ENCODE results near the gene FSIP1. TPM values are rescaled to one million over a fixed set of nuclear protein-coding genes. Genes with fewer than 3 reads are reported as not detected.

Gene FSIP1
- total RNA-seq, 1 donor from 2014 or later, result 0.53 TPM

- no peaks in the 10 kb centered on the region for H3K9me3 Mint-ChIP-seq
- ATAC-seq (ENCODE audit: low read depth), result no peak
- no peak overlapping the region for H3K27ac Mint-ChIP-seq
- DNase-seq, result no peak
- H3K4me1 Mint-ChIP-seq, result no peaks in the 10 kb centered on the region
- ChIA-PET POLR2A (no interaction called here), CTCF (no interaction called here)
- H3K4me3 Mint-ChIP-seq, result no peak overlapping the region
- TF ChIP-seq CTCF (IDR thresholded peaks at IDR 0.05), result no peak
- intact Hi-C loops (cut with micrococcal nuclease), result no loop called here
- peaks cover 4% of the 10 kb centered on the region for H3K27me3 Mint-ChIP-seq
- no peaks in the 10 kb centered on the region for H3K36me3 Mint-ChIP-seq (ENCODE audit: low read depth)
Observed at GRCh38 chr15:39588531-39589192, 194.0 kb downstream of the FSIP1 start.

- peaks cover 7% of the 10 kb centered on the region for H3K27me3 Mint-ChIP-seq
- ATAC-seq (ENCODE audit: low read depth) (no peak), DNase-seq (no peak)
- POLR2A ChIA-PET, result no interaction called here
- no peak overlapping the region for H3K27ac Mint-ChIP-seq
- no peak for TF ChIP-seq CTCF (IDR thresholded peaks at IDR 0.05)
- no peaks in the 10 kb centered on the region for H3K4me1 Mint-ChIP-seq
- no peak overlapping the region for H3K4me3 Mint-ChIP-seq
- no peaks in the 10 kb centered on the region for H3K36me3 Mint-ChIP-seq (ENCODE audit: low read depth)
- intact Hi-C loops (cut with micrococcal nuclease), result no loop called here
- CTCF ChIA-PET, result no interaction called here
- no peaks in the 10 kb centered on the region for H3K9me3 Mint-ChIP-seq
Observed at GRCh38 chr15:39587731-39588530, 194.7 kb downstream of the FSIP1 start.

GRCh38 chr15:39587096-39587721, 195.4 kb downstream of the FSIP1 start:
- CTCF ChIA-PET, result no interaction called here
- H3K27ac Mint-ChIP-seq, result no peak overlapping the region
- intact Hi-C loops (cut with micrococcal nuclease), result no loop called here
- no peak overlapping the region for H3K4me3 Mint-ChIP-seq
- H3K36me3 Mint-ChIP-seq (ENCODE audit: low read depth), result no peaks in the 10 kb centered on the region
- POLR2A ChIA-PET, result no interaction called here
- no peaks in the 10 kb centered on the region for H3K4me1 Mint-ChIP-seq
- DNase-seq (no peak), ATAC-seq (ENCODE audit: low read depth) (no peak)
- no peaks in the 10 kb centered on the region for H3K9me3 Mint-ChIP-seq
- peaks cover 12% of the 10 kb centered on the region for H3K27me3 Mint-ChIP-seq
- no peak for TF ChIP-seq CTCF (IDR thresholded peaks at IDR 0.05)

GRCh38 chr15:39586387-39587095, 196.1 kb downstream of the FSIP1 start:
- POLR2A ChIA-PET, result no interaction called here
- H3K36me3 Mint-ChIP-seq (ENCODE audit: low read depth), result no peaks in the 10 kb centered on the region
- H3K4me1 Mint-ChIP-seq, result peaks cover 1% of the 10 kb centered on the region

More at GRCh38 chr15:39586387-39587095, 196.1 kb downstream of the FSIP1 start:
- CTCF ChIA-PET, result no interaction called here
- no peaks in the 10 kb centered on the region for H3K9me3 Mint-ChIP-seq
- H3K4me3 Mint-ChIP-seq, result no peak overlapping the region
- peaks cover 17% of the 10 kb centered on the region for H3K27me3 Mint-ChIP-seq
- TF ChIP-seq CTCF (IDR thresholded peaks at IDR 0.05), result no peak
- DNase-seq, result no peak
- H3K27ac Mint-ChIP-seq, result no peak overlapping the region
- intact Hi-C loops (cut with micrococcal nuclease), result no loop called here
- no peak for ATAC-seq (ENCODE audit: low read depth)
